GM23338 (cell line): ENCODE data around the gene KCTD17. TPM values are rescaled to one million over a fixed set of nuclear protein-coding genes. Genes with fewer than 3 reads are reported as not detected.

Experiments used
- ATAC-seq: fragments of 200-7000 bp; cut with Tn5 transposase; 3 replicates; pipeline ENCODE4 v1.9.1; 2020
- DNase-seq: peaks from one replicate; pipeline ENCODE4 v3.0.0-alpha.2; 2015; ENCODE audit warnings: low spot score
- H2AFZ ChIP-seq: fragments of 200-600 bp; sonication (generic); 2 replicates; pipeline ENCODE4 v1.8.0; 2016; ENCODE audit warnings: antibody characterized with exemption, mild to moderate bottlenecking, moderate library complexity
- H3F3A ChIP-seq: fragments of 200-600 bp; sonication (generic); replicated peaks from 2 replicates; pipeline ENCODE4 v1.8.0; 2017; ENCODE audit warnings: antibody characterized with exemption, mixed run types, low read depth
- H3K27ac ChIP-seq: fragments of 200-600 bp; sonication (generic); 2 replicates; pipeline ENCODE4 v1.6.1; 2016; ENCODE audit warnings: low read depth
- H3K27me3 ChIP-seq: fragments of 200-600 bp; sonication (generic); 2 replicates; pipeline ENCODE4 v1.8.0; 2016; ENCODE audit warnings: mild to moderate bottlenecking, mixed run types, moderate library complexity; ENCODE audit not compliant: insufficient read depth
- H3K36me3 ChIP-seq: fragments of 200-600 bp; sonication (generic); 2 replicates; pipeline ENCODE4 v1.8.0; 2016; ENCODE audit warnings: mild to moderate bottlenecking; ENCODE audit not compliant: insufficient read depth
- H3K4me1 ChIP-seq: fragments of 200-600 bp; sonication (generic); 2 replicates; pipeline ENCODE4 v1.8.0; 2016; ENCODE audit warnings: mild to moderate bottlenecking, moderate library complexity; ENCODE audit not compliant: insufficient read depth
- H3K4me2 ChIP-seq: fragments of 200-600 bp; sonication (generic); 2 replicates; pipeline ENCODE4 v1.7.1; 2017; ENCODE audit warnings: mixed run types
- H3K4me3 ChIP-seq: fragments of 200-600 bp; sonication (generic); 2 replicates; pipeline ENCODE4 v1.6.1; 2016; ENCODE audit warnings: mixed run types
- H3K79me2 ChIP-seq: fragments of 200-600 bp; sonication (generic); replicated peaks from 2 replicates; pipeline ENCODE4 v1.8.0; 2017; ENCODE audit warnings: mild to moderate bottlenecking; ENCODE audit not compliant: insufficient read depth
- H3K9me2 ChIP-seq: fragments of 200-600 bp; sonication (generic); 2 replicates; pipeline ENCODE4 v1.8.0; 2017; ENCODE audit not compliant: insufficient read depth
- H4K20me1 ChIP-seq: fragments of 200-600 bp; sonication (generic); replicated peaks from 2 replicates; pipeline ENCODE4 v1.8.0; 2017; ENCODE audit warnings: mild to moderate bottlenecking; ENCODE audit not compliant: insufficient read depth
- H3K27ac Mint-ChIP-seq: 2 replicates; pipeline ENCODE4 v1.8.0; 2020; ENCODE audit warnings: inconsistent platforms, mild to moderate bottlenecking, moderate library complexity, mixed read lengths
- H3K27me3 Mint-ChIP-seq: 3 replicates; pipeline ENCODE4 v1.8.0; 2022; ENCODE audit warnings: low read depth, mild to moderate bottlenecking, moderate library complexity, mixed read lengths, inconsistent platforms; ENCODE audit not compliant: insufficient read depth, poor library complexity
- H3K36me3 Mint-ChIP-seq: 3 replicates; pipeline ENCODE4 v1.8.0; 2021; ENCODE audit warnings: low read depth, mild to moderate bottlenecking, inconsistent platforms, moderate library complexity, mixed read lengths
- H3K4me1 Mint-ChIP-seq: 3 replicates; pipeline ENCODE4 v1.8.0; 2020; ENCODE audit warnings: mild to moderate bottlenecking, inconsistent platforms, mixed read lengths
- H3K4me3 Mint-ChIP-seq: 3 replicates; pipeline ENCODE4 v1.8.0; 2021; ENCODE audit warnings: moderate library complexity, mild to moderate bottlenecking, inconsistent platforms, mixed read lengths
- H3K9me3 Mint-ChIP-seq: 3 replicates; pipeline ENCODE4 v1.8.0; 2020; ENCODE audit warnings: moderate library complexity, mild to moderate bottlenecking, inconsistent platforms, mixed read lengths
- CREB1 ChIP-seq: fragments of 250-450 bp; sonication (Bioruptor Pico); IDR thresholded peaks from 2 replicates; pipeline ENCODE4 v1.5.0; 2020; ENCODE audit warnings: low read depth, mild to moderate bottlenecking, moderate library complexity
- EZH2phosphoT487 ChIP-seq: fragments of 200-600 bp; sonication (generic); IDR thresholded peaks from one replicate; pipeline ENCODE4 v1.8.1; 2018; ENCODE audit warnings: antibody characterized with exemption; ENCODE audit not compliant: unreplicated experiment
- JUNB ChIP-seq: IDR thresholded peaks from one replicate; pipeline ENCODE4 v1.6.1; 2016; ENCODE audit warnings: antibody characterized with exemption; ENCODE audit not compliant: unreplicated experiment
- NANOG ChIP-seq: IDR thresholded peaks from 2 replicates; pipeline ENCODE4 v1.6.1; 2016; ENCODE audit warnings: antibody characterized with exemption, borderline replicate concordance
- POLR2AphosphoS5 ChIP-seq: IDR thresholded peaks from 2 replicates; pipeline ENCODE4 v1.6.1; 2016; ENCODE audit warnings: antibody characterized with exemption, low read depth
- STAT1 ChIP-seq: IDR thresholded peaks from one replicate; pipeline ENCODE4 v1.6.1; 2016; ENCODE audit warnings: antibody characterized with exemption; ENCODE audit not compliant: unreplicated experiment
- ZNF331 ChIP-seq: fragments of 250-450 bp; sonication (Bioruptor Pico); IDR thresholded peaks from 2 replicates; pipeline ENCODE4 v1.5.0; 2020; ENCODE audit warnings: low read depth, mild to moderate bottlenecking, moderate library complexity
- polyA plus RNA-seq: library from polyadenylated mRNA; unstranded; fragments of >200 nt; fragmentation: Nextera tagmentation; extraction: Ambion mirVana; gene quantifications from 2 replicates; pipeline ENCODE4 v1.2.1, GENCODE V29; 2016
- total RNA-seq: library from RNA; depleted of rRNA; stranded (reverse); fragments of >200 nt; shearing (Covaris generic); gene quantifications from 2 replicates; pipeline ENCODE4 v1.2.3, GENCODE V29; 2014
- TF ChIP-seq, protein P1 (sequence below): IDR thresholded peaks from 2 replicates; pipeline ENCODE4 v1.6.1; 2016; ENCODE audit warnings: antibody characterized with exemption
- TF ChIP-seq, protein P2 (sequence below): fragments of 250-450 bp; sonication (Bioruptor Pico); IDR thresholded peaks from 2 replicates; pipeline ENCODE4 v1.5.0; 2020; ENCODE audit warnings: mild to moderate bottlenecking, moderate library complexity
- TF ChIP-seq, protein P3 (sequence below): IDR thresholded peaks from one replicate; pipeline ENCODE4 v1.6.1; 2018; ENCODE audit warnings: antibody characterized with exemption; ENCODE audit not compliant: unreplicated experiment
- TF ChIP-seq, protein P4 (sequence below), 2 experiments: fragments of 200-600 bp in 1 of 2; sonication (generic) in 1 of 2; conservative IDR thresholded peaks; 2 replicates each; pipeline versions ENCODE4 v1.5.1 to v1.6.1; 2016 to 2017; ENCODE audit warnings: antibody characterized with exemption in 2 of 2, low read depth in 2 of 2, mild to moderate bottlenecking in 2 of 2, moderate library complexity in 1 of 2

The KCTD17 gene
- total and polyA plus RNA-seq, 2 experiments from 2014 or later = 25.1 to 35.0 TPM

DNA sequence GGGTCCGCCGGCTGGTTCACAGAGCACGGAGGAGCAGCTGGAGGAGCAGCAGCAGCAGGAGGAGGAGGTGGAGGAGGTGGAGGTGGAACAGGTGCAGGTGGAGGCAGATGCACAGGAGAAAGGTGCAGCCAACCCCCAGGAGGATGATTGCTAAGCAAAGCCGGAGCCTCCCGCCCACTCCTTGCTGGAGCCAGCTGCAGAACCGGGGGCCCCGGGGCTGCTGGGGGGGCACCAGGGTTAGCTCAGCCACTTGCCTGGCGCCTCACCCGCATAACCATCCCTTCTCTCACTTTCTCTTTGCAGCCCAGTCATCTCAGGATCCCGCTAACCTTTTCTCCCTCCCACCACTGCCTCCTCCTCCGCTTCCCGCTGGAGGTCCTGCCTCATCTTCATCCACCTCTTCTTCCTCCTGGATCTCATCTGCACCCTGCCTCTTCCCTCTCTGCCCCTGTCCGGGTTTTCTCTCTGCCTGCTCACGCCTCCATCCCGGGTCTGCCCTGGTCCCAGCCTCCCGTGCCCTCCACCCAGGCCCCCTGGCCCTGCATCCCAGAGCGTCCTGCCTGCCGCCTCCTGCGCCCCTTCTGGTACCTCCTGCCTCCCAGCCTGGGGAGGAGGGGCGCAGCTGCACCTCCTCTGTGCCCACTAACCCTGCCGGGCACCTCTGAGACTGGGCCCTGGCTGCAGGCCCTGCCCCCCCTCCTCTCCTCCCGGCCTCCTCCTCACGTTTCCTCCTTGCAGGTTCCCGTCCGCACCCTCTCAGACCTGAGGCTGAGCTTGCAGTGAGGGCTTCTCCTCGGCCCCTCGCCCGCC lies 9.5 kb downstream of the KCTD17 start (continued):
- TF ChIP-seq ZNF331 (CRISPR knock-in tag) = no peak
- TF ChIP-seq JUNB = no peak
- TF ChIP-seq NANOG = no peak
- TF ChIP-seq, protein P1, sequence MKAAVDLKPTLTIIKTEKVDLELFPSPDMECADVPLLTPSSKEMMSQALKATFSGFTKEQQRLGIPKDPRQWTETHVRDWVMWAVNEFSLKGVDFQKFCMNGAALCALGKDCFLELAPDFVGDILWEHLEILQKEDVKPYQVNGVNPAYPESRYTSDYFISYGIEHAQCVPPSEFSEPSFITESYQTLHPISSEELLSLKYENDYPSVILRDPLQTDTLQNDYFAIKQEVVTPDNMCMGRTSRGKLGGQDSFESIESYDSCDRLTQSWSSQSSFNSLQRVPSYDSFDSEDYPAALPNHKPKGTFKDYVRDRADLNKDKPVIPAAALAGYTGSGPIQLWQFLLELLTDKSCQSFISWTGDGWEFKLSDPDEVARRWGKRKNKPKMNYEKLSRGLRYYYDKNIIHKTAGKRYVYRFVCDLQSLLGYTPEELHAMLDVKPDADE = no peak
- TF ChIP-seq, protein P2, sequence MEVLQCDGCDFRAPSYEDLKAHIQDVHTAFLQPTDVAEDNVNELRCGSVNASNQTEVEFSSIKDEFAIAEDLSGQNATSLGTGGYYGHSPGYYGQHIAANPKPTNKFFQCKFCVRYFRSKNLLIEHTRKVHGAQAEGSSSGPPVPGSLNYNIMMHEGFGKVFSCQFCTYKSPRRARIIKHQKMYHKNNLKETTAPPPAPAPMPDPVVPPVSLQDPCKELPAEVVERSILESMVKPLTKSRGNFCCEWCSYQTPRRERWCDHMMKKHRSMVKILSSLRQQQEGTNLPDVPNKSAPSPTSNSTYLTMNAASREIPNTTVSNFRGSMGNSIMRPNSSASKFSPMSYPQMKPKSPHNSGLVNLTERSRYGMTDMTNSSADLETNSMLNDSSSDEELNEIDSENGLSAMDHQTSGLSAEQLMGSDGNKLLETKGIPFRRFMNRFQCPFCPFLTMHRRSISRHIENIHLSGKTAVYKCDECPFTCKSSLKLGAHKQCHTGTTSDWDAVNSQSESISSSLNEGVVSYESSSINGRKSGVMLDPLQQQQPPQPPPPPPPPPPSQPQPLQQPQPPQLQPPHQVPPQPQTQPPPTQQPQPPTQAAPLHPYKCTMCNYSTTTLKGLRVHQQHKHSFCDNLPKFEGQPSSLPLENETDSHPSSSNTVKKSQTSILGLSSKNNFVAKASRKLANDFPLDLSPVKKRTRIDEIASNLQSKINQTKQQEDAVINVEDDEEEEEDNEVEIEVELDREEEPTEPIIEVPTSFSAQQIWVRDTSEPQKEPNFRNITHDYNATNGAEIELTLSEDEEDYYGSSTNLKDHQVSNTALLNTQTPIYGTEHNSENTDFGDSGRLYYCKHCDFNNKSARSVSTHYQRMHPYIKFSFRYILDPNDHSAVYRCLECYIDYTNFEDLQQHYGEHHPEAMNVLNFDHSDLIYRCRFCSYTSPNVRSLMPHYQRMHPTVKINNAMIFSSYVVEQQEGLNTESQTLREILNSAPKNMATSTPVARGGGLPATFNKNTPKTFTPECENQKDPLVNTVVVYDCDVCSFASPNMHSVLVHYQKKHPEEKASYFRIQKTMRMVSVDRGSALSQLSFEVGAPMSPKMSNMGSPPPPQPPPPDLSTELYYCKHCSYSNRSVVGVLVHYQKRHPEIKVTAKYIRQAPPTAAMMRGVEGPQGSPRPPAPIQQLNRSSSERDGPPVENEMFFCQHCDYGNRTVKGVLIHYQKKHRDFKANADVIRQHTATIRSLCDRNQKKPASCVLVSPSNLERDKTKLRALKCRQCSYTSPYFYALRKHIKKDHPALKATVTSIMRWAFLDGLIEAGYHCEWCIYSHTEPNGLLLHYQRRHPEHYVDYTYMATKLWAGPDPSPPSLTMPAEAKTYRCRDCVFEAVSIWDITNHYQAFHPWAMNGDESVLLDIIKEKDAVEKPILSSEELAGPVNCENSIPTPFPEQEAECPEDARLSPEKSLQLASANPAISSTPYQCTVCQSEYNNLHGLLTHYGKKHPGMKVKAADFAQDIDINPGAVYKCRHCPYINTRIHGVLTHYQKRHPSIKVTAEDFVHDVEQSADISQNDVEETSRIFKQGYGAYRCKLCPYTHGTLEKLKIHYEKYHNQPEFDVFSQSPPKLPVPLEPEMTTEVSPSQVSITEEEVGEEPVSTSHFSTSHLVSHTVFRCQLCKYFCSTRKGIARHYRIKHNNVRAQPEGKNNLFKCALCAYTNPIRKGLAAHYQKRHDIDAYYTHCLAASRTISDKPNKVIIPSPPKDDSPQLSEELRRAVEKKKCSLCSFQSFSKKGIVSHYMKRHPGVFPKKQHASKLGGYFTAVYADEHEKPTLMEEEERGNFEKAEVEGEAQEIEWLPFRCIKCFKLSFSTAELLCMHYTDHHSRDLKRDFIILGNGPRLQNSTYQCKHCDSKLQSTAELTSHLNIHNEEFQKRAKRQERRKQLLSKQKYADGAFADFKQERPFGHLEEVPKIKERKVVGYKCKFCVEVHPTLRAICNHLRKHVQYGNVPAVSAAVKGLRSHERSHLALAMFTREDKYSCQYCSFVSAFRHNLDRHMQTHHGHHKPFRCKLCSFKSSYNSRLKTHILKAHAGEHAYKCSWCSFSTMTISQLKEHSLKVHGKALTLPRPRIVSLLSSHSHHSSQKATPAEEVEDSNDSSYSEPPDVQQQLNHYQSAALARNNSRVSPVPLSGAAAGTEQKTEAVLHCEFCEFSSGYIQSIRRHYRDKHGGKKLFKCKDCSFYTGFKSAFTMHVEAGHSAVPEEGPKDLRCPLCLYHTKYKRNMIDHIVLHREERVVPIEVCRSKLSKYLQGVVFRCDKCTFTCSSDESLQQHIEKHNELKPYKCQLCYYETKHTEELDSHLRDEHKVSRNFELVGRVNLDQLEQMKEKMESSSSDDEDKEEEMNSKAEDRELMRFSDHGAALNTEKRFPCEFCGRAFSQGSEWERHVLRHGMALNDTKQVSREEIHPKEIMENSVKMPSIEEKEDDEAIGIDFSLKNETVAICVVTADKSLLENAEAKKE (CRISPR knock-in tag) = no peak

DNA sequence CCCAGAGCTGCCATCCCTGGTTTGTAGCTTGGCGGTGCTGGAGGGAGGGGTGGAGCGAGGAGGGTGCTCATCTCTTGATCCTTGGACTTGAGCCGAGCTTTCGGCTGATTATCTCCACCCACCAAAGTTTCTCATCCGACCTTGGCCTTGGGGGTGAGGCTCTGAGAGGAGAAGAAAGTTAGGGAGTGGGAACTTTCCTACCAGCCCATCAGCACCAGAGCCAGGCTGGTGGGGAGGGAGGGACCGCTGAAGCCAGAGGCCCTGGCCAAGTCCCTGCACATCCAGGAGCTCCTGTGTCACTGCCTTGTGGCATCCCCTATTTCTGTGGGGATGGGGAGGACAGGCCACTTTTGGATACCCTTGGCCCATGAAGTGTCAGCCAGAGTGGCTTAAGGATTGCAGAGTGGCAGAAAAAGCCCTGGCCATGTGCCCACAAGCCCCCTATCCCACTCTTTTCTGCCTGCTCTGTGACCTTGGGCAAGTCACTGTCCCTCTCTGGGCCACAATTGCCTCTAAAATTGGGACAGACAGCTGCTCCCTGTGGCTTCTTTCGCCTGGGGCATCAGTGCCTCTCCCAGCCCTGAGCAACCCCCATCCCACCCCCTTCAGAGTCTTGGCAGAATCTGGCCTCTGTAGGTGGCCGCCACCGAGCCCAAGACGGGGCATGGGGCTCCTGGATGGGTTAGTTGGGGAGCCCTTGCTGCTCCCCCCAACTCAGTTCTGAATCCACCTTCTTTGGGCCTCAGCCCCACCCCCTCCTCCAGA lies 10.3 kb downstream of the KCTD17 start:
- peaks cover 10% of the 10 kb centered on the region for H3K27me3 Mint-ChIP-seq
- TF ChIP-seq, protein P3, sequence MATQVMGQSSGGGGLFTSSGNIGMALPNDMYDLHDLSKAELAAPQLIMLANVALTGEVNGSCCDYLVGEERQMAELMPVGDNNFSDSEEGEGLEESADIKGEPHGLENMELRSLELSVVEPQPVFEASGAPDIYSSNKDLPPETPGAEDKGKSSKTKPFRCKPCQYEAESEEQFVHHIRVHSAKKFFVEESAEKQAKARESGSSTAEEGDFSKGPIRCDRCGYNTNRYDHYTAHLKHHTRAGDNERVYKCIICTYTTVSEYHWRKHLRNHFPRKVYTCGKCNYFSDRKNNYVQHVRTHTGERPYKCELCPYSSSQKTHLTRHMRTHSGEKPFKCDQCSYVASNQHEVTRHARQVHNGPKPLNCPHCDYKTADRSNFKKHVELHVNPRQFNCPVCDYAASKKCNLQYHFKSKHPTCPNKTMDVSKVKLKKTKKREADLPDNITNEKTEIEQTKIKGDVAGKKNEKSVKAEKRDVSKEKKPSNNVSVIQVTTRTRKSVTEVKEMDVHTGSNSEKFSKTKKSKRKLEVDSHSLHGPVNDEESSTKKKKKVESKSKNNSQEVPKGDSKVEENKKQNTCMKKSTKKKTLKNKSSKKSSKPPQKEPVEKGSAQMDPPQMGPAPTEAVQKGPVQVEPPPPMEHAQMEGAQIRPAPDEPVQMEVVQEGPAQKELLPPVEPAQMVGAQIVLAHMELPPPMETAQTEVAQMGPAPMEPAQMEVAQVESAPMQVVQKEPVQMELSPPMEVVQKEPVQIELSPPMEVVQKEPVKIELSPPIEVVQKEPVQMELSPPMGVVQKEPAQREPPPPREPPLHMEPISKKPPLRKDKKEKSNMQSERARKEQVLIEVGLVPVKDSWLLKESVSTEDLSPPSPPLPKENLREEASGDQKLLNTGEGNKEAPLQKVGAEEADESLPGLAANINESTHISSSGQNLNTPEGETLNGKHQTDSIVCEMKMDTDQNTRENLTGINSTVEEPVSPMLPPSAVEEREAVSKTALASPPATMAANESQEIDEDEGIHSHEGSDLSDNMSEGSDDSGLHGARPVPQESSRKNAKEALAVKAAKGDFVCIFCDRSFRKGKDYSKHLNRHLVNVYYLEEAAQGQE = no peak
- no peak for TF ChIP-seq EZH2phosphoT487
- no peak for TF ChIP-seq STAT1
- TF ChIP-seq POLR2AphosphoS5 = no peak
- TF ChIP-seq, protein P4, sequence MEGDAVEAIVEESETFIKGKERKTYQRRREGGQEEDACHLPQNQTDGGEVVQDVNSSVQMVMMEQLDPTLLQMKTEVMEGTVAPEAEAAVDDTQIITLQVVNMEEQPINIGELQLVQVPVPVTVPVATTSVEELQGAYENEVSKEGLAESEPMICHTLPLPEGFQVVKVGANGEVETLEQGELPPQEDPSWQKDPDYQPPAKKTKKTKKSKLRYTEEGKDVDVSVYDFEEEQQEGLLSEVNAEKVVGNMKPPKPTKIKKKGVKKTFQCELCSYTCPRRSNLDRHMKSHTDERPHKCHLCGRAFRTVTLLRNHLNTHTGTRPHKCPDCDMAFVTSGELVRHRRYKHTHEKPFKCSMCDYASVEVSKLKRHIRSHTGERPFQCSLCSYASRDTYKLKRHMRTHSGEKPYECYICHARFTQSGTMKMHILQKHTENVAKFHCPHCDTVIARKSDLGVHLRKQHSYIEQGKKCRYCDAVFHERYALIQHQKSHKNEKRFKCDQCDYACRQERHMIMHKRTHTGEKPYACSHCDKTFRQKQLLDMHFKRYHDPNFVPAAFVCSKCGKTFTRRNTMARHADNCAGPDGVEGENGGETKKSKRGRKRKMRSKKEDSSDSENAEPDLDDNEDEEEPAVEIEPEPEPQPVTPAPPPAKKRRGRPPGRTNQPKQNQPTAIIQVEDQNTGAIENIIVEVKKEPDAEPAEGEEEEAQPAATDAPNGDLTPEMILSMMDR (conservative IDR thresholded peaks at IDR 0.05; ENCODE audit: low read depth in 2 of 2) = no peak
- TF ChIP-seq CREB1 = no peak

More for the DNA sequence above, 10.3 kb downstream of the KCTD17 start:
- H3K4me3 ChIP-seq = no peak overlapping the region
- H2AFZ ChIP-seq = no peak overlapping the region
- ATAC-seq (no peak), DNase-seq (no peak)
- H3F3A ChIP-seq = no peaks in the 10 kb centered on the region
- H3K9me2 ChIP-seq = no peaks in the 10 kb centered on the region
- H3K36me3 ChIP-seq = no peaks in the 10 kb centered on the region; the same call in 1 of the 2 replicates
- no peak overlapping the region for H3K27ac ChIP-seq
- no peak overlapping the region for H3K27ac Mint-ChIP-seq
- no peak overlapping the region for H3K4me2 ChIP-seq
- peaks cover 11% of the 10 kb centered on the region for H3K36me3 Mint-ChIP-seq
- no peak overlapping the region for H3K4me3 Mint-ChIP-seq
- 0 out of 2 replicates have a peak, but pooled peaks cover 4% of the 10 kb centered on the region for H4K20me1 ChIP-seq
- H3K79me2 ChIP-seq = no peaks in the 10 kb centered on the region
- no peaks in the 10 kb centered on the region for H3K9me3 Mint-ChIP-seq
- H3K4me1 Mint-ChIP-seq = peaks cover 31% of the 10 kb centered on the region
- H3K4me1 ChIP-seq = peaks cover 17% of the 10 kb centered on the region; the same call in 1 of the 2 replicates
- peaks cover 4% of the 10 kb centered on the region; the same call in 1 of the 2 replicates for H3K27me3 ChIP-seq
